Ovary (tissue), 3 donors: ENCODE measurements around the gene SLC25A38.

Experiments
- POLR2A ChIP-seq: fragments of 450-650 bp; IDR thresholded peaks from one replicate; pipeline ENCODE4 v1.6.1; 2017; ENCODE audit warnings: antibody characterized with exemption, mild to moderate bottlenecking, moderate library complexity
- TF ChIP-seq, protein P1 (sequence below), 3 donors: fragments of 450-650 bp in 2 of 3; fragments of 200-600 bp in 1 of 3; IDR thresholded peaks; one replicate each; pipeline versions ENCODE4 v1.5.1 to v1.8.0; 2016 to 2022; ENCODE audit warnings: antibody characterized with exemption in 3 of 3, mild to moderate bottlenecking in 1 of 3
- donor health status: DM: no; HTN: no; CAD: no.

DNA sequence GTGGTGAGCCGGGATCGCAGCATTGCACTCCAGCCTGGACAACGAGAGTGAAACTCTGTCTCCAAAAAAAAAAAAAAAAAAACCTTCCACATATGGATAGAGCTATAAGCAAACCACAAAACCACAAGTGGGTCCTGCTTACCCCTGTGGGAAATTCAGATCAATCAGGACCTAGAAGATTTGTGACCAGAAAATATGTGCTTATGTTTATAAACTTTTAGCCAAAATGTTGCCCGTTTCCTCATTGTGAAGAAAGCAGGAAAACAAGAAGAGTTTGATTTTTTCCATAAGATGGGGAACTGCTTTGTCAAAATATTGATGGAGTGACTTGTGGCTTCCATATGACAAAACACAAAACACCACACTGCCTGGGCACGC lies 3.4 kb upstream of the SLC25A38 start:
- TF ChIP-seq, protein P1, sequence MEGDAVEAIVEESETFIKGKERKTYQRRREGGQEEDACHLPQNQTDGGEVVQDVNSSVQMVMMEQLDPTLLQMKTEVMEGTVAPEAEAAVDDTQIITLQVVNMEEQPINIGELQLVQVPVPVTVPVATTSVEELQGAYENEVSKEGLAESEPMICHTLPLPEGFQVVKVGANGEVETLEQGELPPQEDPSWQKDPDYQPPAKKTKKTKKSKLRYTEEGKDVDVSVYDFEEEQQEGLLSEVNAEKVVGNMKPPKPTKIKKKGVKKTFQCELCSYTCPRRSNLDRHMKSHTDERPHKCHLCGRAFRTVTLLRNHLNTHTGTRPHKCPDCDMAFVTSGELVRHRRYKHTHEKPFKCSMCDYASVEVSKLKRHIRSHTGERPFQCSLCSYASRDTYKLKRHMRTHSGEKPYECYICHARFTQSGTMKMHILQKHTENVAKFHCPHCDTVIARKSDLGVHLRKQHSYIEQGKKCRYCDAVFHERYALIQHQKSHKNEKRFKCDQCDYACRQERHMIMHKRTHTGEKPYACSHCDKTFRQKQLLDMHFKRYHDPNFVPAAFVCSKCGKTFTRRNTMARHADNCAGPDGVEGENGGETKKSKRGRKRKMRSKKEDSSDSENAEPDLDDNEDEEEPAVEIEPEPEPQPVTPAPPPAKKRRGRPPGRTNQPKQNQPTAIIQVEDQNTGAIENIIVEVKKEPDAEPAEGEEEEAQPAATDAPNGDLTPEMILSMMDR (IDR thresholded peaks at IDR 0.05) = no peak
- no peak for TF ChIP-seq POLR2A
